Ectodermal cell (in vitro differentiated cells): ENCODE results near the gene EBF3.

ENCODE experiments used
- H3K27ac ChIP-seq: 2 replicates; pipeline ENCODE4 v1.7.0; 2013; ENCODE audit warnings: mild to moderate bottlenecking, low read depth, low read length; ENCODE audit not compliant: insufficient read depth, poor library complexity, severe bottlenecking
- H3K27me3 ChIP-seq: 2 replicates; pipeline ENCODE4 v1.7.0; 2013; ENCODE audit warnings: mild to moderate bottlenecking, low read length; ENCODE audit not compliant: insufficient read depth, control insufficient read depth, poor library complexity, severe bottlenecking
- H3K36me3 ChIP-seq: one replicate; pipeline ENCODE4 v1.7.0; 2013; ENCODE audit warnings: low read length; ENCODE audit not compliant: control insufficient read depth, insufficient read depth
- H3K4me1 ChIP-seq: one replicate; pipeline ENCODE4 v1.7.0; 2013; ENCODE audit warnings: low read length; ENCODE audit not compliant: control insufficient read depth, insufficient read depth
- H3K4me3 ChIP-seq: 2 replicates; pipeline ENCODE4 v1.7.0; 2013; ENCODE audit warnings: low read depth, low read length, control low read depth; ENCODE audit not compliant: insufficient read depth
- H3K9me3 ChIP-seq: 2 replicates; pipeline ENCODE4 v1.7.0; 2013; ENCODE audit warnings: mild to moderate bottlenecking, low read length, moderate library complexity; ENCODE audit not compliant: control insufficient read depth
- WGBS, 2 experiments: methylation state at CpG; one replicate each; pipeline ENCODE4 v1.1.7; 2013; ENCODE audit warnings: missing lambda C conversion rate in 2 of 2; 5-methylcytosine and 5-hydroxymethylcytosine counted together

EBF3 gene

GRCh38 chr10:129833994-129834739 lies 129.9 kb downstream of the EBF3 start:
- no peaks in the 10 kb centered on the region for H3K4me1 ChIP-seq
- 90 to 91% methylated on average over 15 of the region's 15 CpGs for WGBS, 2 experiments
- H3K4me3 ChIP-seq: no peak overlapping the region
- no peaks in the 10 kb centered on the region for H3K27me3 ChIP-seq
- H3K27ac ChIP-seq: no peak overlapping the region
- no peaks in the 10 kb centered on the region for H3K9me3 ChIP-seq
- no peaks in the 10 kb centered on the region for H3K36me3 ChIP-seq

GRCh38 chr10:129833468-129833950 lies 130.6 kb downstream of the EBF3 start:
- H3K4me1 ChIP-seq: no peaks in the 10 kb centered on the region
- H3K9me3 ChIP-seq: no peaks in the 10 kb centered on the region
- H3K27ac ChIP-seq: no peak overlapping the region
- no peaks in the 10 kb centered on the region for H3K36me3 ChIP-seq
- WGBS, 2 experiments: 94 to 97% methylated on average over 11 to 12 of the region's 12 CpGs
- H3K27me3 ChIP-seq: no peaks in the 10 kb centered on the region
- H3K4me3 ChIP-seq: no peak overlapping the region

- Histone ChIP-seq H3K27ac (no peak overlapping the region), H3K4me3 (no peak overlapping the region), H3K36me3 (no peaks in the 10 kb centered on the region), H3K27me3 (no peaks in the 10 kb centered on the region), H3K9me3 (no peaks in the 10 kb centered on the region), H3K4me1 (no peaks in the 10 kb centered on the region)
- 92 to 95% methylated on average over 22 of the region's 22 CpGs for WGBS, 2 experiments
Observed at GRCh38 chr10:129832573-129833467, 131.3 kb downstream of the EBF3 start.

GRCh38 chr10:129831150-129831549 lies 132.9 kb downstream of the EBF3 start:
- no peaks in the 10 kb centered on the region for H3K36me3 ChIP-seq
- H3K27ac ChIP-seq: no peak overlapping the region
- H3K27me3 ChIP-seq: no peaks in the 10 kb centered on the region
- WGBS, 2 experiments: 94 to 96% methylated on average over 8 of the region's 8 CpGs
- H3K4me3 ChIP-seq: no peak overlapping the region
- H3K4me1 ChIP-seq: no peaks in the 10 kb centered on the region
- H3K9me3 ChIP-seq: no peaks in the 10 kb centered on the region

- 90 to 94% methylated on average over 3 of the region's 3 CpGs for WGBS, 2 experiments
Observed at GRCh38 chr10:129825826-129826225, 138.2 kb downstream of the EBF3 start.

GRCh38 chr10:129825221-129825620 lies 138.9 kb downstream of the EBF3 start:
- Histone ChIP-seq H3K9me3 (no peaks in the 10 kb centered on the region), H3K27me3 (no peaks in the 10 kb centered on the region), H3K4me3 (no peak overlapping the region), H3K36me3 (no peaks in the 10 kb centered on the region), H3K27ac (no peak overlapping the region), H3K4me1 (no peaks in the 10 kb centered on the region)
- WGBS, 2 experiments: 86 to 88% methylated on average over 5 of the region's 5 CpGs

More at GRCh38 chr10:129825826-129826225, 138.2 kb downstream of the EBF3 start:
- Histone ChIP-seq H3K4me1 (no peaks in the 10 kb centered on the region), H3K27me3 (no peaks in the 10 kb centered on the region), H3K36me3 (no peaks in the 10 kb centered on the region), H3K9me3 (no peaks in the 10 kb centered on the region), H3K4me3 (no peak overlapping the region), H3K27ac (no peak overlapping the region)

GRCh38 chr10:129820451-129820850 lies 143.6 kb downstream of the EBF3 start:
- no peaks in the 10 kb centered on the region for H3K4me1 ChIP-seq
- H3K9me3 ChIP-seq: no peaks in the 10 kb centered on the region
- 90 to 92% methylated on average over 3 of the region's 3 CpGs for WGBS, 2 experiments

GRCh38 chr10:129816656-129817045 lies 147.4 kb downstream of the EBF3 start:
- no peaks in the 10 kb centered on the region for H3K27me3 ChIP-seq
- H3K36me3 ChIP-seq: no peaks in the 10 kb centered on the region
- H3K4me1 ChIP-seq: no peaks in the 10 kb centered on the region
- WGBS, 2 experiments: 92 to 96% methylated on average over 8 of the region's 8 CpGs
- H3K9me3 ChIP-seq: no peaks in the 10 kb centered on the region
- no peak overlapping the region for H3K4me3 ChIP-seq
- H3K27ac ChIP-seq: no peak overlapping the region

More at GRCh38 chr10:129820451-129820850, 143.6 kb downstream of the EBF3 start:
- Histone ChIP-seq H3K27me3 (no peaks in the 10 kb centered on the region), H3K27ac (no peak overlapping the region), H3K36me3 (no peaks in the 10 kb centered on the region), H3K4me3 (no peak overlapping the region)

- Histone ChIP-seq H3K4me3 (no peak overlapping the region), H3K4me1 (no peaks in the 10 kb centered on the region), H3K27ac (no peak overlapping the region), H3K9me3 (no peaks in the 10 kb centered on the region), H3K36me3 (no peaks in the 10 kb centered on the region), H3K27me3 (no peaks in the 10 kb centered on the region)
- 94 to 96% methylated on average over 17 of the region's 17 CpGs for WGBS, 2 experiments
Observed at GRCh38 chr10:129815898-129816655, 148.0 kb downstream of the EBF3 start.
